ENCODE data around the gene TOX2. TPM values are rescaled to one million over a fixed set of nuclear protein-coding genes. Genes with fewer than 3 reads are reported as not detected.
A peak's percentile ranks its signal among the peaks of the same experiment; 100 is the strongest.

TOX2 gene
- total RNA-seq, 1 donor, result 1.1 TPM

DNA sequence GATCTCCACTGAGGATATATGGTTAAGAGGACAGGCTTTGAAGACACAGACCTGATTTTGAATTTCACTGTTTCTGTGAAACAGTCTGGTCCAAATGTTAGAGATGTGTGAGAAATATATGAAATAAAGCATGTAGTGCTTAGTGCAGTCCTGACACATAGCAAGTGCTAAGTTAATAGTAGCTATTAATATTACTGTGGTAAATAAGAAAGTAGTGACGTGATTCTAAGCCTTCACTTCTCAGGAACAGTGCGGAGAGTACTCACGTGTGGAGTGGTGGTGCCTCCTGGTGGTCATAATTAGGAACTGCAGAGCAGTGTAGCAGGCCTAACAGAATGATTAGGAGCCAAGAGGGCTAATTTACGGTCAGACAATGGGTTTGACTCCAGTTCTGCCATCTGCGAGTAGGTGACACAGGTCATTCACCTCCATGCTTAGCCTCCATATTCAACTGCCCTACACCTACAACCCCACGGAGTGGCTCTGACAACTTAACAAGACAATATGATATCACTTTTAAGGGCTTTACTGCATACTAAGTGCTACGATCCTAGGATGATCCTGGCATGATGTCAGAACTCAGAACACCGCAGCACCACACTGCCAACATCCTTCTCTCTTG lies 166.1 kb downstream of the TOX2 start:
- H3K4me2 ChIP-seq (ENCODE audit: insufficient read depth, low read length), result peak overlapping the region; percentile 34
- peaks cover 15% of the 10 kb centered on the region for H3K4me1 ChIP-seq (ENCODE audit: insufficient read depth, low read length)
- no peaks in the 10 kb centered on the region for H3K27me3 ChIP-seq (ENCODE audit: insufficient read depth, low read length)
- TF ChIP-seq, protein P1, sequence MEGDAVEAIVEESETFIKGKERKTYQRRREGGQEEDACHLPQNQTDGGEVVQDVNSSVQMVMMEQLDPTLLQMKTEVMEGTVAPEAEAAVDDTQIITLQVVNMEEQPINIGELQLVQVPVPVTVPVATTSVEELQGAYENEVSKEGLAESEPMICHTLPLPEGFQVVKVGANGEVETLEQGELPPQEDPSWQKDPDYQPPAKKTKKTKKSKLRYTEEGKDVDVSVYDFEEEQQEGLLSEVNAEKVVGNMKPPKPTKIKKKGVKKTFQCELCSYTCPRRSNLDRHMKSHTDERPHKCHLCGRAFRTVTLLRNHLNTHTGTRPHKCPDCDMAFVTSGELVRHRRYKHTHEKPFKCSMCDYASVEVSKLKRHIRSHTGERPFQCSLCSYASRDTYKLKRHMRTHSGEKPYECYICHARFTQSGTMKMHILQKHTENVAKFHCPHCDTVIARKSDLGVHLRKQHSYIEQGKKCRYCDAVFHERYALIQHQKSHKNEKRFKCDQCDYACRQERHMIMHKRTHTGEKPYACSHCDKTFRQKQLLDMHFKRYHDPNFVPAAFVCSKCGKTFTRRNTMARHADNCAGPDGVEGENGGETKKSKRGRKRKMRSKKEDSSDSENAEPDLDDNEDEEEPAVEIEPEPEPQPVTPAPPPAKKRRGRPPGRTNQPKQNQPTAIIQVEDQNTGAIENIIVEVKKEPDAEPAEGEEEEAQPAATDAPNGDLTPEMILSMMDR (IDR thresholded peaks at IDR 0.05; ENCODE audit: extremely low read depth, low read depth, low read length), result peak; percentile 99
- H2AFZ ChIP-seq (ENCODE audit: low read length), result no peak overlapping the region
- DNase-seq (ENCODE audit: insufficient read length, low spot score, missing footprints), result peak; percentile 96
- H4K20me1 ChIP-seq (ENCODE audit: insufficient read depth, low read length), result no peaks in the 10 kb centered on the region
- no peak overlapping the region for H3K4me3 ChIP-seq (ENCODE audit: insufficient read depth, low read length)
- no peaks in the 10 kb centered on the region for H3K9me3 ChIP-seq (ENCODE audit: low read depth, low read length)
- no peaks in the 10 kb centered on the region for H3K36me3 ChIP-seq (ENCODE audit: insufficient read depth, low read length)
- no peaks in the 10 kb centered on the region for H3K79me2 ChIP-seq (ENCODE audit: insufficient read depth, low read length)
- no peak overlapping the region for H3K27ac ChIP-seq (ENCODE audit: low read depth, low read length)

DNA sequence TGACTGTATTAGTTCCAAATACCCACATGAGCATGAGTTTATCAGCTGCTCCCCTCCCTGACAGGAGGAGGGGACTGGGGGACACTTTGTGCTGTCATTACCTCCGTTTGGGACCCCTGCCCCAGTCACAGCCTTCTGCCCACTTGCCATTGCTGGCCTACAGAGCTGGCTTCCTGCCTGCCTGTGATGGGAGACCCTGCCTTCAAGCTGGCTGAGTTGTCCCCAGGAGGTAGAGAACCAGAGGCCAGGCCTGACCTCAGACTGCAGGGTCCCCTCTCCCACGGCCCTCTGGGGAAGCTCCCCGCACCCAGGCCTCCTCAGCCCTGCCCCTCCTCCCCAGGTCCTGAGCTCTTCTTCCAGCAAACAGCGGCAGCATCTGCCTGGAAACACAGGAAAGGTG lies 166.8 kb downstream of the TOX2 start:
- H4K20me1 ChIP-seq (ENCODE audit: insufficient read depth, low read length), result no peaks in the 10 kb centered on the region
- H3K9me3 ChIP-seq (ENCODE audit: low read depth, low read length), result no peaks in the 10 kb centered on the region
- peaks cover 15% of the 10 kb centered on the region for H3K4me1 ChIP-seq (ENCODE audit: insufficient read depth, low read length)
- H3K36me3 ChIP-seq (ENCODE audit: insufficient read depth, low read length), result no peaks in the 10 kb centered on the region
- H3K27ac ChIP-seq (ENCODE audit: low read depth, low read length), result no peak overlapping the region
- H3K27me3 ChIP-seq (ENCODE audit: insufficient read depth, low read length), result no peaks in the 10 kb centered on the region
- no peak for DNase-seq (ENCODE audit: insufficient read length, low spot score, missing footprints)
- no peak overlapping the region for H2AFZ ChIP-seq (ENCODE audit: low read length)
- TF ChIP-seq, protein P1 (IDR thresholded peaks at IDR 0.05; ENCODE audit: extremely low read depth, low read depth, low read length), result no peak
- no peaks in the 10 kb centered on the region for H3K79me2 ChIP-seq (ENCODE audit: insufficient read depth, low read length)
- no peak overlapping the region for H3K4me2 ChIP-seq (ENCODE audit: insufficient read depth, low read length)
- H3K4me3 ChIP-seq (ENCODE audit: insufficient read depth, low read length), result no peak overlapping the region

DNA sequence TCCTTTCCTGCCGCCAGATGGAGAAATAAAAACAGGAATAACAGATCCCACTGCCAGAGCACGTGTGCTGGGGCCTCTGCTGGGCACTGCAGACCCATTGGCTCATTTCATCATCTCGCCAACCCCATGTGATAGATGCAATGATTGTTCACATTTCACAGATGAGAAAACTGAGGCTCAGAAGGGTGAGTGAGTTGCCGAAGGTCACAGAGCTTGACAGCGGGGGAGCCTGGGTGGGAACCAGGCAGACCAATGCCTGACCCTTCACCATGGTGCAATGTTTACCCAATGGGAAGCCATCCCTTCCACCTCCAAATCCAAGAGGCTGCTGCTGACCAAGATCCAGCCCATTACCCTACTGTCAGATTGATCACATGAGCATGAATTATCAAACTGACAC lies 167.2 kb downstream of the TOX2 start:
- no peak overlapping the region for H3K4me2 ChIP-seq (ENCODE audit: insufficient read depth, low read length)
- no peaks in the 10 kb centered on the region for H3K27me3 ChIP-seq (ENCODE audit: insufficient read depth, low read length)
- peaks cover 15% of the 10 kb centered on the region for H3K4me1 ChIP-seq (ENCODE audit: insufficient read depth, low read length)
- TF ChIP-seq, protein P1 (IDR thresholded peaks at IDR 0.05; ENCODE audit: extremely low read depth, low read depth, low read length), result no peak
- no peak overlapping the region for H3K4me3 ChIP-seq (ENCODE audit: insufficient read depth, low read length)
- no peak overlapping the region for H3K27ac ChIP-seq (ENCODE audit: low read depth, low read length)
- H2AFZ ChIP-seq (ENCODE audit: low read length), result no peak overlapping the region
- DNase-seq (ENCODE audit: insufficient read length, low spot score, missing footprints), result no peak
- no peaks in the 10 kb centered on the region for H3K79me2 ChIP-seq (ENCODE audit: insufficient read depth, low read length)
- no peaks in the 10 kb centered on the region for H3K9me3 ChIP-seq (ENCODE audit: low read depth, low read length)
- H3K36me3 ChIP-seq (ENCODE audit: insufficient read depth, low read length), result no peaks in the 10 kb centered on the region
- no peaks in the 10 kb centered on the region for H4K20me1 ChIP-seq (ENCODE audit: insufficient read depth, low read length)

DNA sequence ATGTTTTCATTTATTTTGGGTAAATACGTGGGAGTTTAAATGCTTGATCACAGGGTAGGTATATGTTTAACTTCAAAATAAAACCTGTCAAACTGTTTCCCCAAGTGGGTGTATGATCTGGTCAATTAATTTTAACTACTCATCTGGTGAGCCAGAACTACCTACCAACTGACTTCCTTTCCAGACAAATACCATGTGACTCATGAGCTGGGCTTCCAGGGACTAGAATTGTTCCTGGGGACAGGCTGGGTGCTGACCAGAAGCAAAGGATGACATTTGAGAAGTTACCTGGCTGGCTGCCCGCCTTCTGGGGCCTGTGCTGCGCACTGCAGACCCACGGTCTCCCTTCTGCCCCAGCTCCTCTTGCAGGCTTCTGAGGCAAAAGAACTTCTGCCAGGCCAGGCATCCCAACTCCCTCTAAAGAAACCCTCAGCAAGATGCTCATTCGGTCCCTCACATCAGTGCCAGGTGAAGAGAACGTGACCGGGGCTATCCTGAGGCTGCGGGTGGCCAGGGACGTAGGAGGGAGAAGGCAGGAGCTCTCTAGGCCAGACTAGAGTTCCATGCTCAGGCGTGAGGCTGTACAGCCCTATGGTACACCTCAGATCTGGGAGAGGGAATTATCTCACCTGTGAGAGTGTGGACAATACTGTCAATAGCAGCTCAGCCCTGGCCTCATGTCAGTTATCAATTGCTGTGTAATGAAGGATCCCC lies 168.7 kb downstream of the TOX2 start:
- H2AFZ ChIP-seq (ENCODE audit: low read length), result no peak overlapping the region
- H3K4me3 ChIP-seq (ENCODE audit: insufficient read depth, low read length), result no peak overlapping the region
- H3K4me1 ChIP-seq (ENCODE audit: insufficient read depth, low read length), result peaks cover 15% of the 10 kb centered on the region
- no peaks in the 10 kb centered on the region for H3K36me3 ChIP-seq (ENCODE audit: insufficient read depth, low read length)
- DNase-seq (ENCODE audit: insufficient read length, low spot score, missing footprints), result no peak
- TF ChIP-seq, protein P1 (IDR thresholded peaks at IDR 0.05; ENCODE audit: extremely low read depth, low read depth, low read length), result no peak
- H4K20me1 ChIP-seq (ENCODE audit: insufficient read depth, low read length), result no peaks in the 10 kb centered on the region
- H3K27ac ChIP-seq (ENCODE audit: low read depth, low read length), result no peak overlapping the region
- H3K4me2 ChIP-seq (ENCODE audit: insufficient read depth, low read length), result no peak overlapping the region
- no peaks in the 10 kb centered on the region for H3K9me3 ChIP-seq (ENCODE audit: low read depth, low read length)
- H3K27me3 ChIP-seq (ENCODE audit: insufficient read depth, low read length), result no peaks in the 10 kb centered on the region
- H3K79me2 ChIP-seq (ENCODE audit: insufficient read depth, low read length), result no peaks in the 10 kb centered on the region
